Activated T-helper 1 cell treated with anti-CD3 and anti-CD28 coated beads, Interleukin-12 subunit alpha, Interleukin-12 subunit beta, Interleukin-2, Interleukin-4 antibody, amounts not matched to agents 30 ng/mL and 10 ng/mL and 1 ng/mL, durations not matched to agents 14 hours and 24 hours and 36 hours (primary cell): ENCODE data around the gene TMEM242. TPM values are rescaled to one million over a fixed set of nuclear protein-coding genes. Genes with fewer than 3 reads are reported as not detected.

Experiments used
- DNase-seq: peaks from one replicate; pipeline ENCODE4 v3.0.0; 2021; ENCODE audit warnings: low spot score
- H3K27ac Mint-ChIP-seq: one replicate; pipeline ENCODE4 v1.8.0; 2021; ENCODE audit warnings: mild to moderate bottlenecking, mixed read lengths
- H3K27me3 Mint-ChIP-seq: one replicate; pipeline ENCODE4 v1.8.0; 2022; ENCODE audit warnings: mild to moderate bottlenecking, moderate library complexity, mixed read lengths; ENCODE audit not compliant: insufficient read depth
- H3K36me3 Mint-ChIP-seq: one replicate; pipeline ENCODE4 v1.8.0; 2021; ENCODE audit warnings: low read depth, mixed read lengths
- H3K4me1 Mint-ChIP-seq: one replicate; pipeline ENCODE4 v1.8.0; 2021; ENCODE audit warnings: low read depth, mixed read lengths
- H3K4me3 Mint-ChIP-seq: one replicate; pipeline ENCODE4 v1.8.0; 2021; ENCODE audit warnings: mild to moderate bottlenecking, moderate library complexity, mixed read lengths
- H3K9me3 Mint-ChIP-seq: one replicate; pipeline ENCODE4 v1.8.0; 2021; ENCODE audit warnings: mixed read lengths
- intact Hi-C: fragments of 100-400 bp; cut with micrococcal nuclease; formaldehyde crosslinking; loops from one replicate; pipeline ENCODE4 v1.15.1; 2024
- total RNA-seq: library from RNA; stranded (reverse); gene quantifications from 2 replicates; pipeline ENCODE4 v1.2.3, GENCODE V29; 2022

TMEM242 gene
- total RNA-seq, 1 donor from 2014 or later = 10.1 TPM

- intact Hi-C loops = no loop called here
- Mint-ChIP-seq H3K4me3 (no peak overlapping the region), H3K4me1 (peaks cover 7% of the 10 kb centered on the region), H3K9me3 (no peaks in the 10 kb centered on the region), H3K36me3 (peaks cover 5% of the 10 kb centered on the region), H3K27ac (no peak overlapping the region), H3K27me3 (no peaks in the 10 kb centered on the region)
- DNase-seq = no peak
These were observed 25.0 kb downstream of the TMEM242 start for GRCh38 chr6:157298216-157298724.

- Mint-ChIP-seq H3K9me3 (no peaks in the 10 kb centered on the region), H3K27me3 (no peaks in the 10 kb centered on the region), H3K4me1 (peaks cover 9% of the 10 kb centered on the region), H3K4me3 (no peak overlapping the region), H3K27ac (no peak overlapping the region), H3K36me3 (peaks cover 10% of the 10 kb centered on the region)
- DNase-seq = no peak
- intact Hi-C loops = no loop called here
These were observed 28.7 kb downstream of the TMEM242 start for GRCh38 chr6:157294654-157295053.

GRCh38 chr6:157293780-157294179 is 29.5 kb downstream of the TMEM242 start:
- H3K4me1 Mint-ChIP-seq = peaks cover 9% of the 10 kb centered on the region
- intact Hi-C loops = no loop called here
- H3K4me3 Mint-ChIP-seq = no peak overlapping the region
- H3K27ac Mint-ChIP-seq = no peak overlapping the region
- H3K27me3 Mint-ChIP-seq = no peaks in the 10 kb centered on the region
- no peak for DNase-seq
- peaks cover 10% of the 10 kb centered on the region for H3K36me3 Mint-ChIP-seq
- no peaks in the 10 kb centered on the region for H3K9me3 Mint-ChIP-seq

GRCh38 chr6:157292202-157292601 is 31.1 kb downstream of the TMEM242 start:
- Mint-ChIP-seq H3K4me1 (peaks cover 9% of the 10 kb centered on the region), H3K4me3 (no peak overlapping the region), H3K27ac (no peak overlapping the region), H3K27me3 (no peaks in the 10 kb centered on the region), H3K36me3 (peaks cover 12% of the 10 kb centered on the region), H3K9me3 (no peaks in the 10 kb centered on the region)
- DNase-seq = no peak
- intact Hi-C loops = no loop called here

- no peak overlapping the region for H3K4me3 Mint-ChIP-seq
- H3K36me3 Mint-ChIP-seq = peaks cover 12% of the 10 kb centered on the region
- no peak for DNase-seq
- H3K9me3 Mint-ChIP-seq = no peaks in the 10 kb centered on the region
- H3K27me3 Mint-ChIP-seq = no peaks in the 10 kb centered on the region
- peaks cover 9% of the 10 kb centered on the region for H3K4me1 Mint-ChIP-seq
- no peak overlapping the region for H3K27ac Mint-ChIP-seq
- intact Hi-C loops = no loop called here
These were observed 32.0 kb downstream of the TMEM242 start for GRCh38 chr6:157291356-157291755.

DNA sequence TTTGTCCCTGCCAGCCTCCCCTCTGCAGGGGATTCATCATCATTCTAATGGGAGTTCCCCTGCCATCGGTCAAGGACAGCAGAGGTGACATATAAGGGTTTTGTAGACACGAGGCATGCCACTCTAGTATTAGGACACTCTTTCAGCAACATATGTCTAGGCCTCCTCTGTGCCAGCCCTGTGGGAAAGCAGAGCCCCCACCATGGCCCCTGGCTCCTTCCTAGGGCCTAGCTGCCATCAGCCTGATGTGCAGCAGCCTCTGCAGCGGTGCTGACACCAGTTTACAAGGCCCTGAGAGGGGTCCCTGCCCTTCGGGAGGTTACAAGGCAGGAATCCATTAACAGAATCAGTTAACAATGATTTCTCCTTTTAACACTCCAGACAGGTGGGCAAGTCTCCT is 32.5 kb downstream of the TMEM242 start:
- H3K36me3 Mint-ChIP-seq = peaks cover 12% of the 10 kb centered on the region
- no peaks in the 10 kb centered on the region for H3K9me3 Mint-ChIP-seq
- peaks cover 9% of the 10 kb centered on the region for H3K4me1 Mint-ChIP-seq
- H3K4me3 Mint-ChIP-seq = no peak overlapping the region
- DNase-seq = no peak
- intact Hi-C loops = no loop called here
- no peak overlapping the region for H3K27ac Mint-ChIP-seq
- no peaks in the 10 kb centered on the region for H3K27me3 Mint-ChIP-seq

GRCh38 chr6:157289764-157290163 is 33.6 kb downstream of the TMEM242 start:
- Mint-ChIP-seq H3K27ac (no peak overlapping the region), H3K9me3 (no peaks in the 10 kb centered on the region), H3K27me3 (no peaks in the 10 kb centered on the region), H3K4me3 (no peak overlapping the region), H3K36me3 (peaks cover 10% of the 10 kb centered on the region), H3K4me1 (peaks cover 9% of the 10 kb centered on the region)
- no peak for DNase-seq
- intact Hi-C loops = no loop called here

DNA sequence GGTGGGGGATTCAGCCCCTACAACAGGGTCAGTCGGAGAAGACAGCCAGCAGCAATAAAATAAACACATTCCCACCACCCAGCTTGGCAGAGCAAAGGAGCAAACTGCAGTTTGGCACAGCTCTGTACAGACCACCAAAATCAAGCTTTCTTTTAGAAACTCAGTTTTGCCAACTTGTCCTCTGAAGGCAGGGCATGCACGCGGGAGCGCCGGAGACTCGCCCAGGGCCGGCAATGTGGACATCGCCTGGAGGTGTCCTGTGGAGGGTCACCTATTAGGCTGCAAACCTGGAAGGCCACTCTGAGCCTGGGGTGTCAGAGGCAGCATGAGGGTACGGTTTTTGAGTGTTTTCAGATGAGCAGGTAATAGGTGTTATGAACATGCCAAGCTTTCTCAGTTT is 34.7 kb downstream of the TMEM242 start:
- Mint-ChIP-seq H3K4me1 (peaks cover 9% of the 10 kb centered on the region), H3K4me3 (no peak overlapping the region)
- intact Hi-C loops = no loop called here

GRCh38 chr6:157287923-157288322 is 35.4 kb downstream of the TMEM242 start:
- Mint-ChIP-seq H3K4me1 (peaks cover 9% of the 10 kb centered on the region), H3K4me3 (no peak overlapping the region), H3K27me3 (no peaks in the 10 kb centered on the region), H3K27ac (no peak overlapping the region), H3K9me3 (no peaks in the 10 kb centered on the region), H3K36me3 (peaks cover 10% of the 10 kb centered on the region)
- no peak for DNase-seq
- intact Hi-C loops = no loop called here

More for the DNA sequence above, 34.7 kb downstream of the TMEM242 start:
- H3K36me3 Mint-ChIP-seq = peaks cover 10% of the 10 kb centered on the region
- no peak overlapping the region for H3K27ac Mint-ChIP-seq
- DNase-seq = no peak
- no peaks in the 10 kb centered on the region for H3K27me3 Mint-ChIP-seq
- no peaks in the 10 kb centered on the region for H3K9me3 Mint-ChIP-seq

DNA sequence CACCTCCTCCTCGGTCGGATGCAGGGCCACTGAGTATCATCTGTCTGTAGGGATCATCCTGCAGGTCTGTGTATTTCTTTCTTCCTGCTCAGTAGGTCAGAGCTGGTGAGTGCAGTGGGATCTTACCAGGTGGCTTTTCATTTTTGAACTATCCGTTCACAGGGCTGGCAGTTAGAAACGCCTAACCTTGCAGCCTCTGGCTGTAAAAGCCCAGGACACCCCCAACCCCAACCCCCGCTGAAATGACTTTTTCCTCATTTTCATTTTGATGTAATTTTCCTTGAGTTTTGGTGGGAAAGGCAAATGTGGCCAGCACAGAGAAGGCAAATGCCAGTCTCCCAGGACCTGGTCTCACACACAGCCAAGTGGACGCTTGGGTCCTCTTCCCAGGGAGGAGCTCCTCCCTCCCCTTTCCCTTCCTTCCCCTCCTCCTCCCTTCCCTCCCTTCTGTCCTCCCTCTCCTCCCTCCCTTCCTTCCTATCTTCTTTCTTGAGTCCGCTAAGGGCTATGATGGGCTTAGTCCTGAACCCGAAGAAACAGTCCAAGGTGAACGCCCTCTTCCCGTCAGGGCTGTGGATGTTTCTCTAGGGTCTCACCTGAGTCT is 36.0 kb downstream of the TMEM242 start:
- Mint-ChIP-seq H3K9me3 (no peaks in the 10 kb centered on the region), H3K27ac (no peak overlapping the region), H3K36me3 (peaks cover 7% of the 10 kb centered on the region), H3K4me3 (no peak overlapping the region), H3K27me3 (no peaks in the 10 kb centered on the region), H3K4me1 (peaks cover 4% of the 10 kb centered on the region)
- no peak for DNase-seq
- intact Hi-C loops = no loop called here

DNA sequence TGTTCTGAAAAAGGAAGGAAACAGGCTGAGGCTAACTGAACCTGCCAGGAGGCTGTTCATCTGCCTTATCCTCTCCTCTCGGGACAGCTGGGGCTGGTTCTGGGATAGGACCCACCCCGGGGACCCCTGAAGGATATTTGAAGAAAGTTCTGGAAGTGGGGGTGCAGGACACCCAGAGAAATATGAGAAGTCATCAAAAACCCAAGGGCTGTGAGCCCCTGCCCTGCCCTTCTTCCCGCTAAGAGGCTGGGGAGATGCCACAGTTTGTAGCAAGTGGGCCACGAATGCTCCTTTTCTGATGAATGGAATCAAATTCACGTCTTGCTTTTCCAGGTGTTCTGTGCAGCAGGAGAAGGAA is 37.9 kb downstream of the TMEM242 start:
- intact Hi-C loops = no loop called here
- H3K4me3 Mint-ChIP-seq = no peak overlapping the region
- no peaks in the 10 kb centered on the region for H3K9me3 Mint-ChIP-seq
- H3K27ac Mint-ChIP-seq = no peak overlapping the region
- H3K36me3 Mint-ChIP-seq = peaks cover 2% of the 10 kb centered on the region
- no peaks in the 10 kb centered on the region for H3K4me1 Mint-ChIP-seq
- no peak for DNase-seq
- peaks cover 2% of the 10 kb centered on the region for H3K27me3 Mint-ChIP-seq

DNA sequence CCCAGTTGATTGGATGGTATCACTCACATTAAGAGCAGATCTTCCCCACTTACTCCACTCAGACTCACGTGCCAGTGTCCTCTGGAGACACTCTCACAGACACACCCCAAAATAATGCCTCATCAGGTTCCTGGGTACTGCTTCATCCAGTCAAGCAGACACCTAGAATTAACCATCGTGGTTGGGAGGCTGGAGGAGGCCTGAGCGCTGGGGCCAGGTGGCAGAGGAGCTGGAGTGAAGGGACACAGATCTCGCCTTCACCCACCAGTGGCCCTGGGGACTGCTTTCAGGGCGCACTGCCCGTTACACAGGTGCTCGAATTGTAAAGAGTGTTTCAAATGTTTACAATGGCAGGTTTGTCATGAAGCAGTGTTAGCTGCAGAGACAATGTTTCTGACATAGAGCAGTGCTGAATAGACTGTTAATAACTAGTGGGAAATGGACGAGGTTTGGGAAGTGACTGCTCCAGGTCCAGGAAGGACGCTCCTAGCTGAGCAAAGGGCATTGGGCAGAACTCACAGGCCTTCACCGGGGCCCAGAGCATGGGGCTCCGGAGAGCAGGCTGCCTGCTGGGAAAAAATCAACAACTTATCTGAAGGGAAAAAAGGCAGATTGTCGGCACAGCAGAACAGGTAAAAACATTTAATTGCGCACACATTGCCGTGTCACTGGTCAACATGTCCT is 38.4 kb downstream of the TMEM242 start:
- H3K27ac Mint-ChIP-seq = no peak overlapping the region
- no peak overlapping the region for H3K4me3 Mint-ChIP-seq
- no peak for DNase-seq
- no peaks in the 10 kb centered on the region for H3K4me1 Mint-ChIP-seq
- intact Hi-C loops = no loop called here
- peaks cover 2% of the 10 kb centered on the region for H3K27me3 Mint-ChIP-seq
- peaks cover 2% of the 10 kb centered on the region for H3K36me3 Mint-ChIP-seq
- no peaks in the 10 kb centered on the region for H3K9me3 Mint-ChIP-seq

DNA sequence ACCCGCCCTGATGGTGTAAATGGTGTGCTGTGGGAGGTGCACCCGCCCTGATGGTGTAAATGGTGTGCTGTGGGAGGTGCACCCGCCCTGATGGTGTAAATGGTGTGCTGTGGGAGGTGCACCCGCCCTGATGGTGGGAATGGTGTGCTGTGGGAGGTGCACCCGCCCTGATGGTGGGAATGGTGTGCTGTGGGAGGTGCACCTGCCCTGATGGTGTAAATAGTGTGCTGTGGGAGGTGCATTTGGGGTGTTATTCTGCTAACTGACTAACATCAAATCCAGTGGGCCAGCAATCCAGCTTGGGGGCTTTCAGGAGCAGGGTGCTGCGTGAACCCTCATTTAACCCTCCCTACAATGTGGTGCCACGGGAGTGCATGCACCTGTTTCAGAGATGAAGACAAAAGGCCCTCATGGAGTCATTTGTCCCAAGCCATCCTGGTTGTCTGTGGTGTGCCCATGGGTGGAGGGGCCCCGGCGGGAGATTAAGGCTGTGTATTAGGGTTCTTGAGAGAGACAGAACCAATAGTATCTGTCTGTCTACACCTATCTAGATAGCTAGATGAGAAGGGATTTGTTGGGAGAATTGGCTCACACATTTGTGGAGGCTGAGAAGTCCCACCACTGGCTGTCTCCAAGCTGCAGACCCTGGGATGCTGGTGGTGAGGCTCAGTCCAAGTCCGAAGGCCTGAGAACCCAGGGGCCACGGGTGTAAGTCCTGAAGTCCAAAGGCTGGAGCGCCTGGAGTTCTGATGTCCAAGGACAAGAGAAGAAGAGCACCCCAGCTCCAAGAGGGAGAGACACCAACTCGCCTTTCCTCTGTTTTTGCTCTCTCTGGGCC is 39.2 kb downstream of the TMEM242 start:
- H3K9me3 Mint-ChIP-seq = no peaks in the 10 kb centered on the region
- peaks cover 2% of the 10 kb centered on the region for H3K36me3 Mint-ChIP-seq

More for the DNA sequence above, 39.2 kb downstream of the TMEM242 start:
- Mint-ChIP-seq H3K4me3 (no peak overlapping the region), H3K27ac (no peak overlapping the region), H3K27me3 (peaks cover 2% of the 10 kb centered on the region), H3K4me1 (no peaks in the 10 kb centered on the region)
- DNase-seq = no peak
- intact Hi-C loops = no loop called here
